Stomach (tissue), 4 donors: ENCODE measurements around the gene HMGXB3.

ENCODE experiments used
- CTCF ChIP-seq, 7 experiments: fragments of 450-650 bp in 4 of 7; fragments of 200-600 bp in 3 of 7; sonication (generic) in 3 of 7; IDR thresholded peaks; one replicate each; pipeline ENCODE4 v1.5.1; 2016 to 2019; ENCODE audit warnings: antibody characterized with exemption in 7 of 7, control low read depth in 2 of 7, mild to moderate bottlenecking in 1 of 7
- POLR2A ChIP-seq, 4 donors: fragments of 450-650 bp; IDR thresholded peaks; one replicate each; pipeline ENCODE4 v1.6.1; 2016; ENCODE audit warnings: antibody characterized with exemption in 4 of 4, control low read depth in 2 of 4, mild to moderate bottlenecking in 1 of 4, moderate library complexity in 1 of 4
- POLR2AphosphoS5 ChIP-seq, 3 donors: sonication (generic); formaldehyde crosslinking; IDR thresholded peaks; one replicate each; pipeline ENCODE4 v1.6.1; 2016; ENCODE audit warnings: antibody characterized with exemption in 3 of 3

GRCh38 chr5:149966946-149967345 is 33.6 kb upstream of the HMGXB3 start:
- TF ChIP-seq POLR2A (IDR thresholded peaks at IDR 0.05): no peak
- TF ChIP-seq POLR2AphosphoS5 (IDR thresholded peaks at IDR 0.05): no peak
- TF ChIP-seq CTCF (IDR thresholded peaks at IDR 0.05): no peak
